PC-3 (cell line): ENCODE measurements around the gene CADPS2.

ENCODE experiments used
- CTCF ChIP-seq: fragments of 300-600 bp; sonication (generic); conservative IDR thresholded peaks from 2 replicates; pipeline ENCODE4 v1.5.1; 2017; ENCODE audit warnings: antibody characterized with exemption, low read depth, mild to moderate bottlenecking, low read length
- EZH2 ChIP-seq: fragments of 300-600 bp; sonication (generic); IDR thresholded peaks from one replicate; pipeline ENCODE4 v1.6.1; 2017; ENCODE audit warnings: antibody characterized with exemption, mild to moderate bottlenecking, low read length; ENCODE audit not compliant: unreplicated experiment
- EZH2phosphoT487 ChIP-seq: fragments of 300-600 bp; sonication (generic); IDR thresholded peaks from 2 replicates; pipeline ENCODE4 v1.6.1; 2018; ENCODE audit warnings: mild to moderate bottlenecking, antibody characterized with exemption, low read length, borderline replicate concordance

GRCh38 chr7:122402235-122402634, 484.0 kb downstream of the CADPS2 start:
- TF ChIP-seq CTCF (no peak), EZH2 (no peak), EZH2phosphoT487 (no peak)
